ENCODE measurements around the gene SELPLG.

DNA sequence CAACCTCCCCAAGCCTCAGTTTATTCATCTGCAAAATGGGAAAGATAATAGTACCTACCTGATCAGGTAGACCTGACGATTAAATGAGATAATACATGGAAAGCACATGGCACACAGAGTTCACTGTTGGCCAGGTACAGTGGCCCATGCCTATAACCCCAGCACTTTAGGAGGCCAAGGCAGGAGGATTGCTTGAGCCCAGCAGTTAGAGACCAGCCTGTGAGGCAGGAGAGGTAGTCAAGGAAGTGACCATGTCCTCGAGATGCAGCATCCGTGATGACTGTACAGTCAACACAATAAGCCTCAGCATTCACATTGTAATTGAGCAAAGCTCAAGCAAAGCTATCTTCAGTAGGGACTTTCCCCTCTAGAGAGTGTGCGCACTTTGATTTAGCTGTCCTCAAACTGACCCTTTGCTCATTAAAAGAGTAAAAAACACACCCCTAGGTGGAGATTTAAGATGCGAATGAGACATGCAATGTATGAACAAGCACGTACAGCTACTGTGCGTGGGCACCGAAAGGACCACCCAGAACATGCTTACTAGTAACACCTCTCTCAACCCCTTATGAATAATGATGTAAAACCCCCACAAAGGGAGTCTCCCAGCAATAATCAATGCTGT, 61.4 kb downstream of the SELPLG start:
- TF ChIP-seq CTCF (IDR thresholded peaks at IDR 0.05 in 4 of 5, conservative IDR thresholded peaks at IDR 0.05 in 1 of 5) (no peak), POLR2A (IDR thresholded peaks at IDR 0.05) (no peak)
